OCI-M2 (cell line): ENCODE measurements around the gene RPS6KA2.

Experiments
- DNase-seq: peaks from one replicate; lab custom pipeline; 2025; ENCODE audit not compliant: unreplicated experiment; lab: John Stamatoyannopoulos, UW

Gene RPS6KA2

GRCh38 chr6:166616261-166617238 is 10.5 kb downstream of the RPS6KA2 start:
- DNase-seq, result no peak

- no peak for DNase-seq
Measured at GRCh38 chr6:166615059-166615770, 11.8 kb downstream of the RPS6KA2 start.

- no peak for DNase-seq
Measured at GRCh38 chr6:166614589-166614988, 12.5 kb downstream of the RPS6KA2 start.

DNA sequence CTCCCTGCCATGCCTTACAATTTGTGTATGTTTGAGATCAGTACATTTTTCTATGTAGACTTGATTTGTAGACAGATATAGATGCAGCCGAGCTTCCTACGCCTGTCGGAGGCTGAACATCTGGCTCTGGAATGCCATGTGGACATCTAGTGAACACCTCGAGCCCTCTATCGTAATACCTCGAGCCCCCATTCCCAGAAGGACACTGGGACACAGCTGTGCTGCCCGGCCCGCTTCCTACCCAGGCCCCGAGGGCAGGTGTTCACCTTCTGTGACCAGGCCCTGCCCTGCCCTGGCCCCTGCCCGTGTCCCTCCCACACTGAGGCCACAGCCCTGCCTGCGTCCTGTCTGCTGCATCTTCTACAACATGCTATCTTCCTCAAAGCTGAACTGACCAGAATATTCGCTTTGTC is 12.9 kb downstream of the RPS6KA2 start:
- DNase-seq, result no peak

DNA sequence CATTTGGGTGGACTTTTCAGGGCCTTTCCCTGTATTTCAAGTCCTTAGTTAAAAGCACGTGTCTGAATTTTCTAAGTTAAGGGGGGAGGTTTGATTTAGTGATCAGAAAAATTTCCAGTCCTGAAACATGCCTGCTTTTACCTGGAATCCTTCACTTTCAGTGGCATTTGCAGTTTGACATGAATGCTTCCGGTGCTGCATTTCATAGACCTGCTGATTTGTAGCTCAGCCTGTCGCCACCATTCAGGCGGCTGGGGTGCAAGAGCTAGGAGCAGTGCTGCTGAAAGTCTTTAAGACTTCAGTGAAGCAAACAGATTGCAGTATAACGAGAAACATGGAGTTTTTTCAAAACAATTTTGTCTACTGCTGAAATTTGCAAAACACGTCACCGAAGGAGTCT is 14.0 kb downstream of the RPS6KA2 start:
- DNase-seq, result no peak

DNA sequence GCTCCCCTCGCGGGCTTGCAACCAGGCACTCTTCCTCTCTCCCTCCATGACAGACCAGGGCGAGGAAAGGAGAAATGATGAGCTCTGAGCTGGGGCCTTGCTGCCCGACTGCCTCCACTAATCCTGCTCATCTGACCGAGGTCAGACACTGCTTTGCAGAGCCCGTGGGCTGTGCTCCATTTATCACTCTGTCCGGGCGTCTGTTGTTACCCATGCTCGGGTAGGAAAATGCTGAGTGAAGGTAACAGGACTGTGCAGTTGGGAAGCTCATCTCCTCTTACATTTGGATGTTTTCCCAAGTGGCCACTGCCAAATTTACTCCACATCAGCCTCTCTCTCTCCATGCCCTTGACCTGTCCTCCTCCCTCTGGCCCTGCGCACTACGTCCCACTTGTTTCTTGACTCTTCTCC is 14.6 kb downstream of the RPS6KA2 start:
- DNase-seq, result no peak

- no peak for DNase-seq
Measured at GRCh38 chr6:166611631-166612030, 15.4 kb downstream of the RPS6KA2 start.

GRCh38 chr6:166610069-166610468 is 17.0 kb downstream of the RPS6KA2 start:
- no peak for DNase-seq

DNA sequence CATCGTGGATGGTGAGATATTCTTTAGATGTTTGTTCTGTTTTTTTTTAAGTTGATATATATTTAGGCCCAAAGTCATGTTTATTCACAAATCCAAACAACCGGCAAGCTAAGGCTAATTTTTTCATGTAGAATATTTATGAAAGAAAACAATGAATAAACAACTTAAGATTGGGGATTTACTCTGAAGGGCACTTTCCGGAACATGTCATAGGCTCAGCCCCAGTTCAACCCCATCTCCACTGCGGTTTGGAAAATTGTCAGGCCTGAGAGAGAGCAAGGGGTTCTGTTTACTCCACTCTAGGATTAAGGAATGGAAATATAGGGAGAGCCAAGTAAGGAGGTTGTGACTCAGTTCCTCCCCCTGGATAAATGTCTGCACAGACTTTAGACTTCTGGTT is 18.3 kb downstream of the RPS6KA2 start:
- DNase-seq, result no peak

- no peak for DNase-seq
Measured at GRCh38 chr6:166605752-166606151, 21.3 kb downstream of the RPS6KA2 start.

DNA sequence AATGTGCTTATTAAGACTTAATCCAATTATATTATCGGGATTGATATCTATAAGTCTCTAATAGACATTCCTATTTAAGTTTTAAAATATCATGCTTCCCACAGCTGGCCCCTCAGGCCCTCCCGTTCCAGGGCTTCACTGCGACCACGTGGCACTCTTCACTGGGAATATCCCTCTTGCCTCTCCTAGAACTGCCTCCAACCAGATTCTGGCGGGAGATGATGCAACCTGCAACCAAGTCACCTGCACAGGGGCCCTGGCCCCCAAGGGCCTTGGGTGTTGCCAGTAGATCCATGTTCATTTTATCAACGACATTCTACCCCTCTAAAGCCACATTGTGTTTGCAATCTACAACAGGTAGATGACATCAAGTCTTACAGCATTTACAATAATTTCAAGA is 22.1 kb downstream of the RPS6KA2 start:
- DNase-seq, result no peak

DNA sequence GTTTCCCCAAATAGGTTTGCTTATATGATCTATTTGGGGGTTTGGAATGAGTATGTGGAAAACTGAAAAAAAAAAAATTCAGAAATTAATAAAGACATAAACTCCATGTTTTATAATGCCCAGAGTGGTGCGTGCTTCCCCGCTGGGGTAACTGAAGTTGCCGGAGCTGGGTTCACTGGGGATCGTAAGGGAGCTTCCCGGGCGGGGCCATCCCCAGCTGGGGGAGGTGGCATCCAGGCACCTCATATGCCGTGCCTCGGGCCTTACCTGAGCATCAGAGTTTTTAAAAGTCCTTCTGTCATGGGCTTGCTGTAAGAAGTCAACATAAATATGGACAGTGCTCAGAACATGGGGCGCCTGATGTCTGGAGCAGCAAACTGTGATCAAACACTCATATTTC is 22.7 kb downstream of the RPS6KA2 start:
- DNase-seq, result no peak

- DNase-seq, result no peak
Measured at GRCh38 chr6:166603043-166603690, 23.9 kb downstream of the RPS6KA2 start.

DNA sequence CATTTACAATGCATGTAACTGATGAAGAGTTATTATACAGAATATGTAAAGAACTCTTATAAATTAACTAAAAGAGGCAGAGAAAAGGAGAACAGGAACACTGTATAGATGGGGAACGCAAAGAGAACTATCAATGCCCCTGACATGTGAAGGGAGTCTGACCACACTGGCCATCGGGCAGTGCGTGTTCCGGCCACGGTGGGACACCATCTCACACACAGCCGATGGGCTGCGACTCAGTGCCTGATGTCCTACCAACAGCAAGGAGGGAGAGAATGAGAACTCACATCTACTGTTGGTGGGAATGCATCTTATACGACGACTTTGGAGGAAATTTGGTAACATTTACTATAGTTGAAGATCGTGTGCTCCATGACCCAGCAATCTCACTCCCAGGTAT is 25.1 kb downstream of the RPS6KA2 start:
- no peak for DNase-seq

- no peak for DNase-seq
Measured at GRCh38 chr6:166600931-166601330, 26.1 kb downstream of the RPS6KA2 start.

DNA sequence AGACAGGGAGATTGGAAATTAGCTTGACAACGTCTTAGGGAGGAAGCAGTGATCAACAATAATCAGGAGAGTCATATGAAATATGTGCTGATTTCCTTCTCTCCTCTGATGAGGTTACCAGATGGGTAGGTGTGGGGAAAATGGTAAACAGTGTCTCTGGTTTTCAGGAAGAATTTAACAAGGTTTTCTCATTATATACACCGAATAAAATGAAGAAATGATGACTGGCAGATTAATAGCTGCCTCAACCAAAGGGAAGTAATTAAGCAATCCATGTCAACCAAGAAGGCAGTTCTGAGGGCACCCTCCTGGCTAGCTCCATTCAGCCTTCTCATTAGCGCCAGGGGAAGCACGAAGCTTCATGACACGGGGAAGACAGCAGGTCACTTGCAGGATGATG is 27.8 kb downstream of the RPS6KA2 start:
- no peak for DNase-seq

DNA sequence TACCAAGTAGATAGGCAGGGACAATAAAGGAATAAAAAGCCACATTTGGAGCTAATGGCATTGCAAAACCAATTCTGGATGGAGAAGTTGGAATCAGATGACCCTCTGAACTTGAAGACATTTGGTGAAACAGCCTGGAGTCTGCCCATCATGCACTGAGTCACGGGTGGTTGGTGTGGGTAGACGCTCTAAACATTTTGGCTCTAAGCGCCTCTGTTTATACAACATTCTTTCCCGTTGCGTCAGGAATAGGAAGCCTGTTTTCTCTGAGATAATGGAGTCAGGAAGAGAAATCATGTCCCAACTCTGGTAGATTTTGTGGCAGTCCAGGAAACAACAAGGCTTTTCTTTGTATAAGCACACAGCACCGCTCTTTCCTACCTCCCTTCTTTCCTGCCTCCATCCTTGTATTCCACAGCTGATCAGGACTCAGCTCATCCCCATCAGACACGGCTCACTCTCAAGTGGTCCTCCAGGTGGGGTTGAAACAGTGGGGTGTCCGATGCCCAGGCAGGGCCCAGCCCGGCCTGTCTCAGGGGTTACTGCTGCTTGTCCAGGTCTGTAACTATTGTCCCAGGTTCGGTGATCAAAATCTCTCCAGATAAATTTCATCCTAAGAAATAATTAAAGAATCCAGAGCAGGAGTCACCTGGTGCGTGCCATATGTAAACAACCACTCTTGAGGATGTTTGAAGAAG is 28.5 kb downstream of the RPS6KA2 start:
- no peak for DNase-seq

- no peak for DNase-seq
Measured at GRCh38 chr6:166597711-166598440, 29.2 kb downstream of the RPS6KA2 start.

DNA sequence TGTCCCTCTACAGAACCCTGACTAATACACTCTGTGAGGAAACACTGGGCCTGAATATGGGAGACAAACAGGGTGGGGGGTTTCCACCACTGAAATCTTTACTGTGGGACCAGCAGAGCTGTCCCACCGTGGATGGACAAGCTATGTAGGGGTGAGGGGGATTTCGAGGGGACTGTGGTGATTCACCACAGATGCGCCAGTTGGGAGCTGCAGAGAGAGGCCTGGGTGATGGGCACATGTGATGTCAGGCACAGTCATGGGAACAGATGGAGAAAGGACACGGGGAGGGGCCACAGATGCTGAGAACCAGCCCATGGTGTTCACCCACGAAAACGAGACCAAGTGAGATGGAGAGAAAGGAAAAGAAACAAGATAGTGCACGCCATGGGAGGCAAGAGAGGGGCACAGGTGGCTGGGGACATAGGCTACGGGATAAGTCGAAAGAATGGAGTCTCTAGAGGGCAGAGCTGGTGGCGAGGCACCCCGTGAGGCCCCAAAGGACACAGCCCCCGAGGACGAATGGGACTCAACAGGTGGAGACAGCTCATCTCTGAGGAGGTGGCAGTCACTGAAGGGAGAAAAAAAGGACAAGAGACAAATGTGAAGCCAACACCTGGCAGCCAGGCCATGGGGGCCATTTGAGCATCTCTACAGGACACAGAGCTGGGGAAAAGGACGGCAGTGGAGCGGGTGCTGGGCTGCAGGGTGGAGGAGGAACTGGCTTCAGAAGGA is 30.1 kb downstream of the RPS6KA2 start:
- DNase-seq, result no peak

- DNase-seq, result no peak
Measured at GRCh38 chr6:166595949-166596348, 31.1 kb downstream of the RPS6KA2 start.
